COLO668 (cell line): Measurements from ENCODE around the gene FBXO44.

Source experiments
- DNase-seq: peaks from one replicate; lab custom pipeline; 2025; ENCODE audit not compliant: unreplicated experiment; lab: John Stamatoyannopoulos, UW

The FBXO44 gene

DNA sequence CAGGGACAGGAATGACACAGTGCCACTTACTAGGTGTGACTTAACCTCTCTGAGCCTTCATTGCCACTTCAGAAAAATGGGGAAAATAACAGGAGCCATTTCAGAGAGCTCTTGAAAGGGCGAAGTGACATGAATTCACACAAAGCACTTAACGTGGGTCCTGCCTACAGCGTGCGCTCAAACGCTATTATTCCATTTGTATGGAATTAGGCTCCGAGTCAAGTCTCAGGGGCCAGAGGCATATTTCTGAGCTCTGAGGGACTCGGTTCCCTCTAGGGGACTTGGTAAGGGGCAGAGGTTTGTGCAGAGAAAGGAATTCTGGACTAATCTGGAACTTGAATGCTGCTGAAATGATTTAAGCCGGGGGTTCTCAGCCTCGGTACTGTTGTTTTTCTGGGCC, 50.9 kb downstream of the FBXO44 start:
- DNase-seq: no peak

DNA sequence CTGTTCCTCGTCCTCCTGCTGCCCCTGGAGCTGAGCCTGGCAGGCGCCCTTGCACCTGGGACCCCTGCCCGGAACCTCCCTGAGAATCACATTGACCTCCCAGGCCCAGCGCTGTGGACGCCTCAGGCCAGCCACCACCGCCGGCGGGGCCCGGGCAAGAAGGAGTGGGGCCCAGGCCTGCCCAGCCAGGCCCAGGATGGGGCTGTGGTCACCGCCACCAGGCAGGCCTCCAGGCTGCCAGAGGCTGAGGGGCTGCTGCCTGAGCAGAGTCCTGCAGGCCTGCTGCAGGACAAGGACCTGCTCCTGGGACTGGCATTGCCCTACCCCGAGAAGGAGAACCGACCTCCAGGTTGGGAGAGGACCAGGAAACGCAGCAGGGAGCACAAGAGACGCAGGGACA, 51.6 kb downstream of the FBXO44 start:
- no peak for DNase-seq

DNA sequence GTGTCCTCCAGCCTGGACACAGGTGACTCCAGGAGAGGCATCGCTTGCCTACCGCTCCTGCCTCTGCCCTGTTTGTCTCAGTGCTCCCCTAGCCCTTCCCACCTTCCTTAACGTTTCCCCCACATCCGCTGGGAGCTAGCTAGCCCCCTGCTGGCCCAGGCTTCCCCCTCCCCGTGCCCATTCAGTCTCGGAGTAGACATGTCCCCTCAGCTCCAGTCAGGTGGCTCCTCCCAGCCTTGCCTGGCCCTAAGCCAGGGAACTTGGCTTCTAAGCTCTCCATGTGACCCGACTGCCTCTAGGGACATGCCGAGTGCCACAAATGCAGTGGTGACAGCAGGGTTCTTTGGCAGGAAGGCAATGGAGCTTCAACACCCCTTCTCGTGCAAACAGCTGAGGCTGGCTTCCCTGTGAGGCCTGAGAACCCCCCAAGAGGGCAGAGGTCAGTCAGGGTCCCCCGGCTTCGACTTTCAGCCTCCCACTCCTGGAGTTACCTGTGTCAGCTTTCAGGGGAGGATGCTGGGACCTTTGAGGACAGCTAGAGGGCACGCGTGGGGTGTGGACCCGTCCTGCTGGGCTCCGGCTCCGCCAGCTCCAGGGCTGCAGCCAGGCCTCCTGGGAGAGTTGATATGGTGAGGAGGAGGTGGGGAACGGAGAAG, 53.1 kb downstream of the FBXO44 start:
- peak; percentile 39 for DNase-seq

DNA sequence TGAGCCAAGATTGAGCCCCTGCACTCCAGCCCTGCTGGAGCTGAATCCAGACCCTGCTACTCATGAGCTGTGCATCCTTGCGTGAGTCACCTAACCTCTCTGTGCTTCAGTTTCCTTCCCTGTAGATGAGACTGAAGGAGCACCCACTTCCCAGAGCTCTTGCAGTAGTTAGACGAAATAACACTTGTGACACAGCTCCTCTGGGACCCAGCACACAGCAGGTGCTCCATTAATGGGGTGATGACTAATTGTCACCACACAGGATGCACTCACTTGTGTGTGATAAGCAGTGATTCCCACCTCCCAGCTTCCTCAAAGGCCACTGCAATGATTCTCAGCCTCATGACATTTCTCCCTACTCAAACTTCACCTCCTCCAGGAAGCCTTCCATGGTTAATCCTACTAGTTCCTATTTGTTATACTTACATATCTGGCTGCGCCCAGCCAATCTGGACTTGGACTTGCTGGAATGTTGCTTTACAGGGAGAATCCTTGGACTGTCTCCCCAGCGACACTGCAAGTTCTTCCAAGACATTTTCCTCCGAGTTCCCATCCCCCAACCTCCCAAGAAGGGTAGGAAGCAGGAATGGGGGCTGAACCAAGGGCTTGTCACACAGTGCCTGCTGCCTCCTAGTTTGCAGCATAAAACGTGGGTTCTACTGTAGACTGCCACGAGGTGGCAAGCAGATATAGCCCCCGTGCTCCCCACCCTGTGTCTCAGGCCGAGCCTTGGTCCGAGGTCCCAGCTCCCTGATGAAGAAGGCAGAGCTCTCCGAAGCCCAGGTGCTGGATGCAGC, 54.1 kb downstream of the FBXO44 start:
- no peak for DNase-seq

DNA sequence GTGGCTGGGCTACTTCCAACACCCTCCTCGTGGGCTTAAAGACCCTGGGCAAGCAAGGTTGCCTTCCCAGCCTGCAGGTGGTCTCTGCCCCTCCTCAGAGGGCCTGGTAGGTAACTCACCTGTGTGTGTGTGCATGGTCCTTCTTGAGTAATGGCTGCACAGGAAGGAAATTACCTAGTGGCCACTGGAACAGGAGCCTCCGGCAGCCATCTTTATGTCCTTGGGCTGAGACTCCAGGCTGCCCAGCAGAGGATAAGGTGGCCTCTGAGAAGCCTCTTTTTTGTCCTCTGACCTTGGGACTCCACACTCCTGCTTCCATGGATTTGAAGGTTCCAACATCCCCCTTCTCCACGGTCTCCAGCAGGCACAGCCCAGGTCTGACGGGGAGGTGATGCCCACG, 56.8 kb downstream of the FBXO44 start:
- DNase-seq: no peak

DNA sequence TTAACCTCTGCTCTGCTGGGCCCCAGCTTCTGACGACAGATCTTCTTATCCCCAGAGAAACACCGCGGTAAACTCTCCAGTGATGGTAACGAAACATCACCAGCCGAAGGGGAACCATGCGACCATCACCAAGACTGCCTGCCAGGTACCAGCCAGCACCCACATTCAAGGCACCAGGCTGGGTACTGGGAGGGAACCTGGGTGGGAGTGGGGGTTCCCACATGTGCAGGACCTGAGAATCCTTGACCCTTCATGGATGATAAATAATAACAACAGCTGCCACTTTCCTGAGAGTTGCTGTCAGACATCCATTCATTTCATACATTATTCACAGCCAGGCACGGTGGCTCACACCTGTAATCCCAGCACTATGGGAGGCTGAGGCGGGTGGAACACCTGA, 57.6 kb downstream of the FBXO44 start:
- DNase-seq: no peak
